TTC549 (cell line): ENCODE data around the gene OR13J1.
A peak's percentile ranks its signal among the peaks of the same experiment; 100 is the strongest.

Experiments
- FAIRE-seq: peaks from 2 replicates; lab custom pipeline; 2012; peaks lifted over from hg19 to GRCh38; lab: Jason Lieb, UNC

Gene OR13J1

DNA sequence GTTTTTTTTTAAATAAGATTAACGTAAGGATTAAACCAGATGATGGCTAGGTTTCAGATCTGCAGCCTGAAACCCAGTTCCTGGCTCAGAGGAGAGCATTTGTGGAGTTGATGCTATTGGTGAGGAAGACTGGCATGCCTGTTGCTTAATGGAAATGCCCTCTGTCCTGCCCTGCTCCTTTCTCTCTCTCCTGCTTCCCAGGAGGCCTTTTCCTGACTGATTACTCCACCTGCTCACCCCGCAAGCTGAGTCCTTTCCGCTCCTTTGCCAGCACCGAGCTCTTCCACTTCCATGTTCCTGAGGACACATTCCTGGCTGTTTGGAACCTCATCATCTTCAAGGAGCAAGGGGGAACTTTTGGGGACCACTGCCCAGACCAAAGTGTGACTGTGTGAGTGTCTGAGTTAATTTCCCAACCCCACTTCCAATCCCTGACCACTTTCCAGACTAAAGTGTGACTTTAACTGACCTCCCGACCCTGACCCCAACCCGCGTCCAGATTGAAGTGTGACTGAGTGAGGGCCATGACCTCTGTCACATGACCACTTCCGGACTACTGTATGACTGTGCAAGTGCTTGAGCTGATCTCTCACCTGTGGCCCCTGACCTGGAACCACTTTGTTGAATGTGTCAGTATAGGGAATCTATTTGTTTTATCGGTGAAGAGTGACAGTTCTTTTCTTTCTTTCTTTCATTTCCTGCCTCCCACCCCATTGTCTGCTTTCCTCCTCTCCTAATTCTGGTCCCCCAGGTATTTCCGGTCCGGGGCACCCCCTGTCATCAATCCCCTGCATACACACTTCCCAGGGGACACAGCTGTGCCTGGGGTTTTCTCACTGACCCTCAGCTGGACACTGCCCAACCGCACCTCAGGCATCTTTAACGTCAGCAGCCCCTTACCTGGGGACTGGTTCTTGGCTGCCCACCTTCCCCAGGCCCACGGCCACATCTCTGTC is 35.7 kb downstream of the OR13J1 start:
- no peak for FAIRE-seq

DNA sequence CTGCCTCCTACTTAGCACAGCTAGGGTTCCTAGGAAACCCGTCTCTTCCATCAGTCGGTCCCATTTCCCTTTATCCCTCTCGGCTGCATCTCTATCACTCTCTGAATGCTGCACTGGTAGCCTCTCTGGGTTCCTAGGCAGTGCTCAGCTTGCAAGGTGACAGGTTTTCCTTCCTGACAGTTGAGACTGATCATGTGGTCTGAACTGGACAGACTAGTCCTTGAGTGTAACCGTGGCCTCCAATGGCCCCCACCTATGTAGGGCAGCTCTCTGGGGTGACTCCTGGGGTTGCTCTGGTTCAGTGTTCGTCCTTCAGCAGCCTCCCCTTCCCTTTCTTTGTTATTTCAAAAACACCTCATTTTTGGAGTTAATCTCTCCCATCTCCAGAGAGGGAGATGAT is 37.4 kb downstream of the OR13J1 start:
- FAIRE-seq = no peak

DNA sequence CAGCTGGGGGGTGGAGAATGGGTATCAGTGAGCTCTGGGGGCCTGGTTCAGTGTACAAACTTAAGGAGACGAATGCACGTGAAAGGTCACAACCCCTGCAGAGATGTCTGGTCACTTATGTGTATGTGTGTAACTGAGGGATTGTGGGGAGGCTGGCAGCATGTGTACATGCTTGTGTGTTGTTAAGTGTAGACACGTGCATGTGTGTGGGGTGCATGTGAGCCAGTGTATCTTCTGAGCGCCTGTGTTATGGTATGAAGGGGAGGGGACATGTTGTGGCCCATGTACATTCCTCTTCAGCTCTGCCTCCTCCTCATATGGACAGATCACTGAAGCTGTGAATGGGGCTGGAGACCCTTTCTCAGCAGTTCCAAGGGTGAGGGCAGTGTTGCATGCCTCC is 39.2 kb downstream of the OR13J1 start:
- FAIRE-seq = no peak

DNA sequence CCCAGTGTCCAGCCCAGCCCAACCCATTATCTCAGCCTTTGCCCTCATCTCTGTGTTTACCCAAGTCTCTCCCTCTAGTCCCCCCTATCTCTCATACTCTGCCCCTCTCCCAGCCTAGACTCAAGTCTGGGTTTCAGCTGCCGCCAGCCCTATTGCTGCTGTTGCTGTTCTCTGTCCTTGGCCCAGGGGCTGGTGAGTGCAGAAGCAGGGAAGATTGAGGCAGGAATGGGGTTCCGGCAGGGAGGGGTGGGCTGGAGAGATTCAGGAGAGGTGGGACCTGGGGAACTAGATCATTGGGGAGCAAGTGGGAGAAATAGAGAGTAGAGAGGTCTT is 40.5 kb downstream of the OR13J1 start:
- FAIRE-seq = no peak

DNA sequence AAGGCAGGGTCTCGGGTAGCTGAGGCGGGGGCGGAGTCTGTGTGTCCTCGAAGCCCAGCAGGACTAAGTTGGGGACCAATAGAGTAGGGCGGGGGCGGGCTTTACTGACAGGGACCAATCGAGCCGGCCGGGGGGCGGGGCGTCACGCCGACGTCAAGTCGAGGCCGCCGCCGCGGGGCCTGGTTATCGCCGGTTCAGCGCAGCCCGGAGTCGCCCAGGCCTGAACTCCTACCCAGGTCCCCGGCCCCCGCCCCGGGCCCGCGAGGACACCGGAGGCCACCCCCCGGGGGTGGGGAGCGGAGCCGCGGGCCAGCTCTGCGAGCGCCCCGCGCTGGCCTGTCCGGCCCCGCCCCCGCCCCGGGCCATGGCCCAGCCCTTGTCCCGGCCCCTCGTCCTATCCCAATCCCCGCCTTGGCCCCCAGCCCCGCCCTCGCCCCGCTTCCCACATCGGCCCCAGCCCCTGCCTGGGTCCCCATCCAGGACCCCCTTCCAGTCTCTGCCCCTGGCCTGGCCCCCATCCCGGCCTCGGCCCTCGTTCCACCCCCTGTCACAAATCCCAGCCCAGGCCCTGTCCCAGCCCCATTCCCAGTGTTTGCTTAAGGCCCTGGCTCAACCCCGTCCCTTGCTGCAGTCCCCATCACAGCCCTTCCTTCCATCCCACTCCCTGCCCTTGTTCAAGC is 41.0 kb downstream of the OR13J1 start, which contains the start of gene TMEM8B:
TSS of gene TMEM8B (plus strand) at position 145 of the 680 bp plus-strand sequence. CDS start at position 365, 220 bp downstream.
- FAIRE-seq = no peak

DNA sequence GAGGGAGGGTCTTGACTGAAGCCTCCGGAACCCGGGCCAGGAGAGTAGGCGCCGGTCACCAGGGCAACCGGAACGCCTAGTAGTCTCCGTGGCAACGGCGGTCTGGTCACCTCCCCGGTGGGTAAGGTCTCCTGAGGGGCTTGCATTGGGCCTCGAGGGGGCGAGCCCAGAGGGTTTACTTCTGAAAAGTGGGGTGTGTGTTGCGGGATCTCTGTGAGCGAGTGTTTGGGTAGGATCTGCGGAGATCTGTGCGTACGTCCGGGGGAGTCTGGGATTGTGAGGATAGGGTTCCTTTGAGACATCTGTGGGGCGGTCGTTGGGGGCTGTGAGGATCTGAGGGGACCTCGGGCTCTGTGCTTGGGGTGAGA is 41.5 kb downstream of the OR13J1 start, which contains the start of gene FAM221B:
TSS of gene FAM221B (minus strand) at position 17 of the 368 bp plus-strand sequence. CDS start 2,571 bp downstream, outside the sequence.
- FAIRE-seq = no peak

- no peak for FAIRE-seq
Observed at GRCh38 chr9:35827486-35827885, 42.7 kb downstream of the OR13J1 start.

- peak; percentile 9 for FAIRE-seq
Observed at GRCh38 chr9:35826071-35826701, 44.0 kb downstream of the OR13J1 start.

DNA sequence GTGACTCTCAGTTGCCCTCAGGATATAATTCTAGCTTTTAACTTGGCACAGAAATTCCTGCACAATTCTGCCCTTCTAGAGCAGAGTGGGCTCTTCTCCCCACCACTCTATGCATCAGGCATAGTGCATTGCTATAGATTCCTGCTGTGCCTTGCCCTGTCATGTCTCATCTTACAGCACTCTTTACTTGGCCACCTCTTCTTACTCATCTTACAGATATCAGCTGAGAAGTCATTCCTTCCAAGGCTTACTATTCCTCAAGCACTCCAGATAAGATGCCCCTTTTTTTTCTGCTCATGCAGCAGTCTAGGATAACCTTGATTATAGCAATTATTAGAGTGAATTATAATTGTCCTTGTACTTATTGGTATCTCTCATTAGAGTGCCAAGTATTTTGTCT is 47.3 kb downstream of the OR13J1 start:
- no peak for FAIRE-seq

DNA sequence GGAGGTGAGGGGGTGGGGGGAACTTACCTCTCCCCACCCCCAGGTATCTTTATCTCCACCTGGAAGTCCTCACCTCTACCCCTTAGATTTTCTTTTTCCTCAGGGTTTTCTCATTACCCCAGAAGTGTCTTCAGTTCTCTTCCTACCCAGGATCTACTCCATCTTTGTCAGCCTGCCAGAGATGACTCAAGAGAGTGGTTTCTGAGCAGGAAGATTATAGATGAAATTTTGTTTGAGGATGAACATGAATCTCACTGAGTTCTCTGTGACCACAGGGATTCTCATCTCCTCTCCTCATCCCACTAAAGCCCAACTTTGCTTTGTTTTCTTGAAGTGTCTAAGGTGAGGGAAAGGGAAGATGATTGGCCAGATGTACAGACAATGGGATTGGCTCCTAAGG is 50.1 kb downstream of the OR13J1 start:
- no peak for FAIRE-seq
